Gastrocnemius medialis (tissue), 4 donors: ENCODE measurements around the gene FASTKD1.
"Not testable (repeated sequence)": the region's sequence is repeated elsewhere in the genome, so short reads cannot be mapped to it uniquely, and the experiment has no call there.

Source experiments
- POLR2A ChIP-seq, 2 donors: fragments of 450-650 bp; IDR thresholded peaks; one replicate each; pipeline ENCODE4 v1.6.1; 2017; ENCODE audit warnings: antibody characterized with exemption in 2 of 2, mild to moderate bottlenecking in 2 of 2, moderate library complexity in 2 of 2
- TF ChIP-seq, protein P1 (sequence below), 5 experiments: fragments of 450-650 bp in 3 of 5; fragments of 200-600 bp in 2 of 5; sonication (generic) in 2 of 5; IDR thresholded peaks in 4 of 5; conservative IDR thresholded peaks in 1 of 5; 1 replicate in 4 of 5; 2 replicates in 1 of 5; pipeline ENCODE4 v1.5.1; 2016 to 2019; ENCODE audit warnings: antibody characterized with exemption in 5 of 5, mild to moderate bottlenecking in 3 of 5, moderate library complexity in 3 of 5

- not testable (repeated sequence) for TF ChIP-seq POLR2A (IDR thresholded peaks at IDR 0.05)
- TF ChIP-seq, protein P1, sequence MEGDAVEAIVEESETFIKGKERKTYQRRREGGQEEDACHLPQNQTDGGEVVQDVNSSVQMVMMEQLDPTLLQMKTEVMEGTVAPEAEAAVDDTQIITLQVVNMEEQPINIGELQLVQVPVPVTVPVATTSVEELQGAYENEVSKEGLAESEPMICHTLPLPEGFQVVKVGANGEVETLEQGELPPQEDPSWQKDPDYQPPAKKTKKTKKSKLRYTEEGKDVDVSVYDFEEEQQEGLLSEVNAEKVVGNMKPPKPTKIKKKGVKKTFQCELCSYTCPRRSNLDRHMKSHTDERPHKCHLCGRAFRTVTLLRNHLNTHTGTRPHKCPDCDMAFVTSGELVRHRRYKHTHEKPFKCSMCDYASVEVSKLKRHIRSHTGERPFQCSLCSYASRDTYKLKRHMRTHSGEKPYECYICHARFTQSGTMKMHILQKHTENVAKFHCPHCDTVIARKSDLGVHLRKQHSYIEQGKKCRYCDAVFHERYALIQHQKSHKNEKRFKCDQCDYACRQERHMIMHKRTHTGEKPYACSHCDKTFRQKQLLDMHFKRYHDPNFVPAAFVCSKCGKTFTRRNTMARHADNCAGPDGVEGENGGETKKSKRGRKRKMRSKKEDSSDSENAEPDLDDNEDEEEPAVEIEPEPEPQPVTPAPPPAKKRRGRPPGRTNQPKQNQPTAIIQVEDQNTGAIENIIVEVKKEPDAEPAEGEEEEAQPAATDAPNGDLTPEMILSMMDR (IDR thresholded peaks at IDR 0.05 in 4 of 5, conservative IDR thresholded peaks at IDR 0.05 in 1 of 5): not testable (repeated sequence)
These were observed 9.0 kb upstream of the FASTKD1 start for GRCh38 chr2:169582552-169583266.
